Hematopoietic multipotent progenitor cell treated with erythropoietin and hydrocortisone succinate and interleukin-3 and kit ligand, for 17 days (in vitro differentiated cells): ENCODE results near the gene MACF1.
"Not testable (repeated sequence)": the region's sequence is repeated elsewhere in the genome, so short reads cannot be mapped to it uniquely, and the experiment has no call there.

ENCODE experiments used
- DNase-seq: peaks from one replicate; pipeline ENCODE4 v3.0.0-alpha.2; 2015; ENCODE audit warnings: low spot score

MACF1 gene

DNA sequence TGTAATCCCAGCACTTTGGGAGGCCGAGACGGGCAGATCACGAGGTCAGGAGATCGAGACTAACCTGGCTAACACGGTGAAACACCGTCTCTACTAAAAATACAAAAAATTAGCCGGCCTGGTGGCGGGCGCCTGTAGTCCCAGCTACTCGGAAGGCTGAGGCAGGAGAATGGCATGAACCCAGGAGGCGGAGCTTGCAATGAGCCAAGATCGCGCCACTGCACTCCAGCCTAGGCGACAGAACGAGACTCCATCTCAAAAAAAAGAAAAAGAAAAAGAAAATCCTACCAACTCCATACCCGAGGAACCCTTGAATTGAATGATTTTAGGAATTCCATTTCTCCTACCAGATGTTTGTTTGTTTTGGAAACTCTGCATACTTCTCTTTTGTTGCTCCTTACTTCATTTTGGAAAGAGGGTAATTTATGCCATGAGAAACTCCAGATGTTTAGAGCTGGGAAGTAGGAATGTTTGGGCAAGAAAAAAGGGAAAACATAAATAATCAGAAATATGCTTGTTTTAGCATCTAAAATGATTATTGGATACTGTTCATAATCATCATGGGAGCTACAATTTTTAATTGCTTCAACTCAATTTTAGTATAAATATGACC lies 262.7 kb downstream of the MACF1 start:
- not testable (repeated sequence) for DNase-seq

DNA sequence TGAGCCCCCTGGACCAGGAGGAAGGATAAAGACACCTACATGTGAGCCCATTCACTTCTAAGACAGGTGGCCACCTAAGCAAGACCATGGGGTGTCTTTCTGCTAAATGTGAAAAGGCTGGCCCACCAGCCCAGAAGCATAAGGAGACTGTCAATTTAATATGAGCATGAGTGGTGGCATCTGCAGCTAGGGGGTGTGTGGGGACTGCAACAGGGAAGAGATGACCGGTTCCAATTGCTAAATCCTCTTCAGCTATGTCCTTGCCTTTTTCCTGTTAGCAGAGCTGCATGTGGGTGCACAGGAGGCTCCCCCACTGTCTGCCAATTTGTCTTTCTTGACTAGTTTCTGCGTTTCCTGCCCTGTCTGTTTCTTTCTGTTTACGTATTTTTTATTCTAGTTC lies 264.7 kb downstream of the MACF1 start:
- DNase-seq = no peak

DNA sequence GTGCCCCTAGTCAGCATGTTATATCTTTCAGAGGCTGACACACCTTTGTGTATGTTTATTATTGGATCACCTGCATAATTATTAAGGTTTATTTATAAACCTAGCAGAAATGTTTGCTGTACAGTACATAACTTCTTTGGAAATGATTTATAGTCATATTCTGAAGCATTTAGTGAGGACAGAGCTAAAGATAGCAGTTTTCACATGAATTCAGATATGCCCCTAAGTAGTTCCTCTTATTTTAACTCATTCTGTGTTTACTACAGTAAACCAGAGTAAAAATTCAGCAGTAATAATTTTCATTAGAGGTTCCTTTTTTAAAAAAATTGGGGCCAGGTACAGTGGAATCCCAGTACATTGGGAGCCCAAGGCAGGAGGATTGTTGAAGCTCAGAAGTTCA lies 265.5 kb downstream of the MACF1 start:
- no peak for DNase-seq

DNA sequence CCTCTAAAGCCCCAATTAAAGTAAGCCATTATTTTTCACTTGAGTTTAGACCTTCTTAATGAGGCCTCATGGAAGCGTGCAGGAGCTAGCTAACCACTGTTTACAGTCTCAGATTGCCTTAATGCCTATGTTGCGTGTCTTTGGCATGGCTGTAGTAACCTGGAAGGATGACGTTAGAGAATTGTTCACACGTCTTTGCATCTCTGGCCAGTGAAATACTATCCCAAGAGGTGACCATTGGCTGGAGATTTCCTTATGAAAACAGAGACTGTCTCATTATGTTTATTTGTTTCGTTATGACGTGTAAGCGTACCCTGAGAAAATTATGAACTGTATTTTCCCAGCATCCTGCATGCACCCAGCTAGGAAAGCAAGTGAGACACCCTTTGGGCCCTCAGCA lies 268.3 kb downstream of the MACF1 start:
- no peak for DNase-seq

- no peak for DNase-seq
Measured at GRCh38 chr1:39473324-39473723, 268.8 kb downstream of the MACF1 start.

DNA sequence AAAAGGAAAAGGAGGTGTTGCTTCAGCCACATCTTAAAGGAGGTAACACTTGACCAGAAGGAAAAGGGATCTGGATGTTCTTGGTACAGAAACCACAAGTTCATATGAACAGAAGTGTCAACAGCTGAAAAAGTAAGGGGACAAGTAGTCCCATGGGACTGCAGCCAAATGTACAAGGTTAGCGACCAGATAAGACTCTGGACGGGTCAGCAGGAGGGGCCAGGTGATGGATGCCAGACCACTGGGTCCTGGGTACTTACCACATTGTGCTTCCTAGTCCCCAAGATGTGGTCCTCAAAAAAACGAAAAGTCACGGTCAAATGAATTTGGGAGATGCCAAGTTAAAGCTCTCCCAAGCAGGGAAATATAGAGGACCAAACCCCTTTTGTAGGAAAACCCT lies 270.3 kb downstream of the MACF1 start:
- no peak for DNase-seq

GRCh38 chr1:39475551-39475950 lies 271.1 kb downstream of the MACF1 start:
- not testable (repeated sequence) for DNase-seq

DNA sequence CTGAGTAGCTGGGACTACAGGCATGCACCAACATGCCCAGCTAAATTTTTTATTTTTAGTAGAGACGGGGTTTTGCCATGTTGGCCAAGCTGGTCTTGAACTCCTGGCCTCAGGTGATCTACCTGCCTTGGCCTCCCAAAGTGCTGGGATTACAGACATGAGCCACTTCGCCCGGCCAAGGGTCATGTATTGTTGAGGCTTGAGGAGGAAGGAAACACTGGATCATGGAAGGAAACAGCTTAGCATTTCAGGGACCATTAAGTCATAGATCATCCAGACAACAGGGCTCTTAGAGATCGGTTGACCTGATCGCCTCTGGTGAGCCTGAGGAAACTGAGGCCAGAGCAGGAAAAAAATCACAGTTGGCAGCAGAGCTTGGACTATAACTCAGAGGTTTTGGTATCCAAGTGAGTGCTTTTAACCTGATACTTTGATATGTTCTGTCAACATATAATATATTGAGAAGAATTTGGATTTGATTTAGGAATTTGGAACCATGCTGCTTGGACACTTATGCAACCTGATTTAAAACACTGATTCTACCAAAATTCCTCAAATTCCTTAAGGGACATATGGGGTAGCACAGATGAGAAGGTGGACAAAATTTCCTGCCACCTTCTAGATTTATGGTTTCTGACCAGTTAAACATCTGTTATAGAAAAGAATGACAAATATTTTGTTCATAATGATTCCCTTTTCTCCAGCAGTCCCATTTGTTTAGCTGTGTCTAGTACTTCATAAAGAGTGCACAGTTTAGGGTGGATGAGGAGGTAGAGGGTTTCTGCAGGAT lies 273.8 kb downstream of the MACF1 start:
- no peak for DNase-seq

- DNase-seq = no peak
Measured at GRCh38 chr1:39481289-39481688, 276.8 kb downstream of the MACF1 start.

DNA sequence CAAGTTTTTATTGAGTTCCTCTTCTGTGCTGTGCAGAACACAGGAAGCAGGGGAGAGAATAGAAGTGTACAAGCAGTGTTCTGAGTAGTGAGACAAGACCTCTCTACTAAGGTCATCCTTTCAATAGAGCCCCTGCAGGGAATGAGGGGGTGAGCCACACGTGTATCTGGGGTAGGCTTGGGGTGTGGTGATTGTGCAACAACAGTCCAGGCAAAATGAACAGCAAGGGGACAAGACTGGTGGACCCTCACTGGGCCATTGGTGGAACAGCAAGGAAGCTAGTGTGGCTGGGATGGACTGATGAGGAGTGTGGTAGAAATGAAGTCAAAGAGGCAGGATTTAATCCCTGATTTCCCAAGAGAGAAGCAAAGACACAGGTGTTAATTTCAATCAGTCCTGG lies 278.8 kb downstream of the MACF1 start:
- DNase-seq = no peak

GRCh38 chr1:39484564-39484963 lies 280.1 kb downstream of the MACF1 start:
- DNase-seq = no peak

DNA sequence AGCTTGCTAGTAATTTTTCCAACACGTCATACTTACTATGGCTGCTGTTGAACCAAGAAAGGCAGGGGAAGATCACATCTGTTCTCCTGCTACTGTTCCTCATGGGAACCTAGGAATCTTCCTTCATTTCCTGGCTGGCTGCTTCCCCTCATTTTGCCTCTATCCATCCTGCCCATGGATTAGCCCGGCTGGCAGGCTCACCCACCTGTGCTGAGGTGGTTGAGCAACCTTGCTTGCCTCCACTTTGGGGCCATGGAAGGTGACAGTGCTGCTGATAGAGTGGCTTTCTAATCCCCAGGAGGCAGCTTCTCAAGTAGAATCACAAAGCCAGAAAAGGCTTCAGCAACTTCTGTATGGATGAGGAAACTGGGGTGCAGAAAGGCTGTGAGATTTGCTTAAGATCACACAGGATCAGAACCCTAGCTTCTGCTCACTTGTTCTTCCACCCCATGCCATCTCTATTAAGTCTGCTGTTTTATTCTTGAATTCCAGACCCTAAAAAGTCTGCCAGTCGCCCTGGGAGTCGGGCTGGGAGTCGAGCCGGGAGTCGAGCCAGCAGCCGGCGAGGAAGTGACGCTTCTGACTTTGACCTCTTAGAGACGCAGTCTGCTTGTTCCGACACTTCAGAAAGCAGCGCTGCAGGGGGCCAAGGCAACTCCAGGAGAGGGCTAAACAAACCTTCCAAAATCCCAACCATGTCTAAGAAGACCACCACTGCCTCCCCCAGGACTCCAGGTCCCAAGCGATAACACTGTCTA lies 280.7 kb downstream of the MACF1 start:
- no peak for DNase-seq

GRCh38 chr1:39488012-39488545 lies 283.6 kb downstream of the MACF1 start:
- DNase-seq = no peak

DNA sequence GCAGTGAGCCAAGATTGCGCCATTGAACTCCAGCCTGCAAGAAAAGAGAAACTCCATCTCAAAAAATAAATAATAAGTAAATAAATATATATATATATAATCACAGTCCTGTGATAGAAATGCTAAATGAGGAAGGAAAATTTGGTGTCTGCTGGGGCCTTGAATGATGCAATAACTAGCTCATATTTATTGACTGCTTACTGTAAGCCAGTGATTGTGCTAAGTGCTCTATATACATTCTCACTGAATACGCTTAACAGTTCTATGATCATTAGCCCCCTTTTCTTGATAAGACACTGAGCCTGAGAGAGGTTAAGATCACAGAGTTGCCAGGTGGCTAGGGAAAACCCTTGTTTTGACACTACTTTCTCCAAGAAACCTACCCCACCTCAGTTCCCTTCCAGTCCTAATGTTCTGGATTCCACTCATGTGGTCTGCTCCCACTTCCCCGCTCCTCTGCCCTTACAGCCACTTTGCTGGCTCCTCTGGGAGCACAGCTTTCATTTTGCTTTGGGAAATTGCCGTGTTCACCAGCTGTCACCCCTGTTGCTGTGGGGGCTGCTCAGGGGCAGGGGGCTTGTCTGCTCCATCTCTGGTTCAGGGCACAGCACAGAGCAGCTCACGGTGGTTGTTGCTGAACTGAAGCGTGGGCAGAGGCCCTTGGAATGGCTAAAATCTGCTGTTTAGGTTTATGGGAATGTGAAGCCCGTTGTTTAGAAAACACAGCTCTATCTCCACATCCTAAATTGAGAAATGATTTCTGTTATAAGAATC lies 284.5 kb downstream of the MACF1 start:
- no peak for DNase-seq

DNA sequence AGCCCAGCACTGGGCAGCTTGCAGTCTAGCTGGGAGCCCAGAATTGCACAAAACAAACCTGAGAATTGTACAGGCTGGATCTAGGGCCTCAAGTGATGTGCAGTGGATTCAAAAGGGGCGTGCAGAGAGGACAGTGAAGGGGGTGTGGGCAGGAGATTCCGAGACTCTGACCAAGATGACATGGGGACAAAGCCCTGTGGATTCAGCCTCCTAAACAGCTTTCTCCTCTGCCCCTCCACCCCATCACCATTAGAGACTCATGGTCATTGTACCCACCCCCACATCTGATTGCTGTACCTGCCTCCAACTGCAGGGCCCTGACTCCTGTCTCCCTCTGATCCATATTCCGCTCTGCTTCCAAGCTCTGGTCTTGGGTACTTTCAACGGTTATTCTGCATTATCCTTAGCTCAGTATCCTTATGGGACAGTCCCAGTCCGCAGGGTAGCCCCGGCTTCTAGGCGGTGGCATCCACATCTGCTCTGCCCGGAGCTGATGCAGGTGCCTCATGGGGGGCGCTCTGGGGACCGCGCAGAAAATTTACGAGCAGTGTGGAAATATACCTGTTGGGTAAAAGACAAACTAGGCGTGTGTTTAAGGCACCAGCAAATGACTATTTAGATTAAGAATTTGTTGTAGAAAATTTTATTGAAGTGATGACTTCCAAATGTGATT lies 285.2 kb downstream of the MACF1 start:
- no peak for DNase-seq

GRCh38 chr1:39490596-39491145 lies 286.2 kb downstream of the MACF1 start:
- DNase-seq = no peak

DNA sequence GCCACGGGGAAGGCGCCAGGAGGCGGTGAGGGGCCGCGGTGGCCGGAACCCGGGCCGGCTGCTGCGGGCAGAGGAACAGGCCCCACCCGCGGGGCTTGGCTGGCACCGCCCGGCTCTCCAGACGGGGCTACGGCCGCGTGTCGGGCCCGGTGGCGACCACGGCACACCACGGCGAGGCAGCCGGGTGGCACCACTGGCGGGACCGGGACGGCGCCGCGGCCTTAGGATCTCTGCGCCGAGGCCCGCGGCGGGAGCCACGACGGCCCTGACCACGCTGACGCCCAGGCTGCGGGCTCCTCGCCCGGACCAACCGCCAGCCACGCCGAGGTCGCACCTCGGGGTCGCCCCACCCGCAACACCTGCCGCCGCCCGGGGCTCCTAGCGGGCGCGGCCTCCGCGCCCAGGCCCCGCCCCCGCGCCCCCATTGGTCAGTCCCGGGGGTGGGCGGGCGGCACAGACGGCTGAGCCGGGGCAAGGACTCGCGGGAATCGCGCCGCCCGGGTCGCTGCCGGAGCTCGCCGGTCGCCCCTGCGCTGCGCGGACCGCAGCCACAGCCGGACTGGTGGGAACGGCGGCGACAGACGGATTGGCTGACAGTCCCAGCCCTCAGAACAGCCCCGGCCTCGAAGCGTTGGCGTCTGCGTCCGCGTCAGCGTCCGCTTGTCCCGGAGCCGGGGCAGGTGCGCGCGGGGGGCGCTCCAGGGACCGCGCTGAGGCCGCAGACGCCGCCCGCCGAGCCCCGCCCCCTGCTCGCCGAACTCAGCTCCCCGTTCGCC lies 286.8 kb downstream of the MACF1 start, which contains the start of gene BMP8A:
TSS of gene BMP8A (plus strand) at position 491 of the 776 bp plus-strand sequence. CDS start 356 bp downstream, outside the sequence.
- no peak for DNase-seq

- DNase-seq = not testable (repeated sequence)
Measured at GRCh38 chr1:39492118-39493042, 287.9 kb downstream of the MACF1 start.
